Stimulated activated CD4-positive, alpha-beta T cell treated with anti-CD3 and anti-CD28 coated beads, Interleukin-12 subunit alpha, Interleukin-12 subunit beta, amount 100 ng/mL, for 24 hours (primary cell): ENCODE measurements around the gene FUT9.

Source experiments
- DNase-seq, 2 experiments: peaks; one replicate each; pipeline ENCODE4 v3.0.0-alpha.2; 2020; ENCODE audit warnings: low read depth in 2 of 2

Gene FUT9

DNA sequence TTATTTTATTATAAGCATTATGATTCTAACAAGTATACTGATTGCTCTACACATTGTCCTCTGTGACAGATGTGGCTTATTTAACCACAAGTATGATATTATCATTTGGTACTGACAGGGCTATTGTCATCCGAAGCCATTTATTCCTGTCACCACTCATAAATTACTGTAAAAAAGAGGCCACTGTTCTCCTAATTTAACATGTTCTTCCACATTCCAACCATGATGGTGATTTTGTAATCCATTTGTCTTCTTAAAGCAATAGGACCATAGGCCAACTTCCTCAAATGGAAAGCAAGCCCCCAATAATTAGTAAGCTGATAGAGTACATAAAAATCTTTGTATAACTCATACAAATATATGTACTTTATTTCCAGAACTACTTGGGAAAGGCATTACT lies 50.6 kb downstream of the FUT9 start:
- DNase-seq: no peak

GRCh38 chr6:96073555-96073954 lies 57.8 kb downstream of the FUT9 start:
- no peak for DNase-seq

DNA sequence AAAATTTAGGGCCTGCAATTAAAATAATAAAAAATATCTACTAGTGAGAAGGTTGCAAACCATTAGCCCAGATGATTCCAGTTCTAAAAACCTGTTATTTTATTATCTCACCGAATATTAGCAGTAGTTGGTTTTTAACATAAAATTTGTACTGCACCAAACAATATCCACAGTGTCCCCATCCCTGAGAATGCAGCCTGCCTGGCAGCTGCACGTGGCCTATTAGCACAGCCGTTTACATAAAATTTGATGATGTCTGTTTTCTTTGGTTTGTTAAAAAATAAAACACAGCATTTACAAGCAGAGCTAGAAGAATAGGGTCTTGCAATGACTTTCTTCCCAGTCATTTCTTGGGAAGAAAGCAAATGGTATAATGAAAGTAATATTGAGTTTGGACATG lies 58.2 kb downstream of the FUT9 start:
- no peak for DNase-seq

GRCh38 chr6:96075826-96076225 lies 60.1 kb downstream of the FUT9 start:
- DNase-seq: no peak

DNA sequence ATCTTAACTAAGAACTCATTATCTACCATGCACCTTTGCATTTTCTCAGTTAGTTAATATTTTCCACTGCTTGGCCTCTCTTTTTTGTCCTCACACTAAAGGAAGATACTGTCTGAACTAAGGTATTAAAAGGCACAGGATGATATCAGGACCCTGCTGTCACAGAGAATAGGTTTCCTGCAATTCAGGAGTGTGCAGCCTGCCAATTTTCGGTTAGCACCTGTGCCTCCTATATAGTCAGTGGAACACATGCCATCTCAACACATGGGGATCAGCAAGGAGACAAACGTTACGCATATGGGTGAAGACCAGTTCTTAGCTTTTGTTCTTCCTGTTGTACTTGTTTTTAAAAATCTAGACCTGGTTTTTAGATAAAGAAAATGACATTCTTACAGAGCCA lies 71.0 kb downstream of the FUT9 start:
- DNase-seq: no peak

- no peak for DNase-seq
These were observed 73.4 kb downstream of the FUT9 start for GRCh38 chr6:96089173-96089572.

DNA sequence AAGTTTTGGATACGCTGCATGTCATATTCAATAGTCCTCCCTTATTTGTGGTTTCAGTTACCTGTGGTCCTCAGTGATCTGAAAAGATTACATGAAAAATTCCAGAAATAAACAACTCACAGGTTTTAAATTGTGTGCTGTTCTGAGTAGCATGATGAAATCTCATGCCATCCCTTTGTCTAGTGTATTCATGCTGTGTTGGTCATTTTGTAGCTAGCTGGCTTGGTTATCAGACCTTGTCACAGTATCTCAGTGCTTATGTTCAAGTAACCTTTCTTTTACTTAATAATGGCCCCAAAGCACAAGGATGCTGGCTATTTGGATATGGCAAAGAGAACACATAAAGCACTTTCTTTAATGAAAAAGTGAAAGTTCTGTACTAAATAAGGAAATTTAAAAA lies 78.3 kb downstream of the FUT9 start:
- no peak for DNase-seq

DNA sequence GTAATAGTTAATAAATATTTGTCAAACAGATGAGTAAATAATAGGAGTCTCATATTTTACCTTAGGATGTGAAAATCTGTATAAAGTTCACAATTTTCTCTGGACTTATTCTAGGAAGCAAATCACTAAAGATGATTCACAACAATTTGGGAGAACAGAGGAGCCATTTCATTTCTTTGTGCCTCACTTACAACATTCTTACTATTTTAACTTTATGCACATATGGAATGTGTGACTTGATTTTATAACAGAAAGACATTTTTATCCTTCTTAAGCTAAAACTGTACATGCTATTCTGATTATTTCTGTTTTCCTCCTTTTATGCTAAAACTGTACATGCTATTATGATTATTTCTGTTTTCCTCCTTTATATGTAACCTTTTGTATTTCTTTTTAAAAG lies 83.3 kb downstream of the FUT9 start:
- no peak for DNase-seq

DNA sequence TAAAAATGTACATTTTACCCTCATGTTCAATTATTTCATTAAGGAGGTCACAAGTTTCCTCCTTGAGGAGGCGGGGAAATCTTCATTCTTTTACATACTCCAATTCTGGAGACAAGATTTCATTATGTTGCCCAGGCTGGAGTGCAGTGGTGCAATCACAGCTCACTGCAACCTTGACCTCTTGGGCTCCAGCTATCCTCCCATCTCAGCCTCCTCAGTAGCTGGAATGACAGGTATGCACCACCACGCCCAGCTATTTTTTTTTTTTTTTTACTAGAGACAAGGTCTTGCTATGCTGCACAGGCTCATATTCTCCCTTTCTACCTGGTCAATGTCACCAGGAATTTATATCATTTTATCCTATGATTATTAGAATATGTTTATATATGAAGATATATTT lies 85.8 kb downstream of the FUT9 start:
- DNase-seq: no peak

- no peak for DNase-seq
These were observed 89.1 kb downstream of the FUT9 start for GRCh38 chr6:96104910-96105309.

GRCh38 chr6:96110878-96111277 lies 95.1 kb downstream of the FUT9 start:
- DNase-seq: no peak

DNA sequence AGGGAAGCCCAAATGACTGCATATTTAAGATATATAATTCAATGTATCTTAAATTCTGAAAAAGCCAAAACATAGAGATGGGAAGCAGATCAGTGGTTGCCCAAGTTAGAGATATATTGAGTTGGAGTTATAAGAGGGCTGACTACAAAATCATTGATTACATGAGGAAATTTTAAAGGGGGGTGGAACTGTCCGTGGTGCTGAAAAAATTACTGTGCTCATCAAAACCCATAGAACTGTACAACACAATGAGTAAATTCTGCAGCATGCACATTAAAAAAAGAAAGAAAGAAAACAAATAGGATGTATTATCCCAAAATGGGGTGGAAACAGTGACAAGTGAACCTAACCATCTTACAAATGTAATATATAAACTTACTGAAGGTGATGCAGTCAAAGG lies 100.9 kb downstream of the FUT9 start:
- DNase-seq: no peak

DNA sequence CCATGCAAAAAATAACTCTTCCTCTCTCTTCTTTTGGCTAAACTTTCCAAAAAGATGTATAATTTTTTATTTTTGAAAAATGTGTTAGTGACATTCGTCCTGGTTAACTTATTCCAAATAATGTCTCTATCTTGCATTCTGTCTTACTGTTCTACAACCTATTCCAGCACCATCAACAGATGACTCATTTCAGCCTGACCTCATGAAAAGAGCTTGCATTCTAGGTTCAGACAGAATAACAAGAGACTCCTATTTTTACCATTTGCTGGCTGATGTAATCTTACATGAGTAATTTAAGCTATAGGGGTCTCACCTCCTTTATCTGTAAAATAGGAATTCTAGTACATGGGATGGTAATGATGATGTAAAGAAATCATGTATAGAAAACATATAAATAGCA lies 109.0 kb downstream of the FUT9 start:
- no peak for DNase-seq

GRCh38 chr6:96138406-96138805 lies 122.6 kb downstream of the FUT9 start:
- DNase-seq: no peak

DNA sequence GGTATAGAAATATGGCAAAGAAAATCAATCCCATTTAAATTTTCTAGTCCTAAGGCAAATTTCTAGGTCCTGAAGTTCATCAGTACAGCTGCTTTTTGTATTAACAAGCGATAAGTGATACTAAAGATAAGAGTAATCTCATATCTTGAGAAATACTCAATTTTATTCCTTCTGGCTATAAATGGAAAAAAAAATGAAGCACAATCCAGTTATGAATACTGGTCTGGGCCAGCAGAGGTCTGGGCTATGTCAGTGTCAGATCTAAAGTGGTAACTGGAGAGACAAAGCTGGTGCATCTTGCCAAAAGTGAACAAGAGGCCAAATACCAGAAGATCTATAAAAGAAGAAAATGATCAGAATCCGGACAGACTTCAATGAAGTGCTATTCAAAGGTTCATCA lies 126.4 kb downstream of the FUT9 start:
- no peak for DNase-seq

DNA sequence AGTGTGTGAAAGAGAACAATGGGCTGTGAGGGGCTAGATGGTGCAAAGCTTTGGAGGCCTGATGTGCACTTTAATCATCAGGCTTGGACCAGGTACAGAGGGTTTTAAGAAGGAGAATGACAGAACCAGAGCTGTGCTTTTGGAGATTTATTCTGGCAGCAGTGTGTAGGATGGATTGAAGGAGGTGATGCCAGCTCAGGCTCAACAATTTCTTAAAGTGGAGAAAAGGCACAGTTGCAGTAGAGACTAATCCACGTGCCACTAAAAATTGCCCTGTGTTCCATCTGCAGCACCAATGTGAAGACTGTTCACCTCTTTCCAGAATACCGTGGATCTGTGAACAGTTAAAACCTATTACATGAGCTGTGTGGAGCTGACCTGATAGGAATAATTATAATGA lies 134.7 kb downstream of the FUT9 start:
- DNase-seq: no peak

DNA sequence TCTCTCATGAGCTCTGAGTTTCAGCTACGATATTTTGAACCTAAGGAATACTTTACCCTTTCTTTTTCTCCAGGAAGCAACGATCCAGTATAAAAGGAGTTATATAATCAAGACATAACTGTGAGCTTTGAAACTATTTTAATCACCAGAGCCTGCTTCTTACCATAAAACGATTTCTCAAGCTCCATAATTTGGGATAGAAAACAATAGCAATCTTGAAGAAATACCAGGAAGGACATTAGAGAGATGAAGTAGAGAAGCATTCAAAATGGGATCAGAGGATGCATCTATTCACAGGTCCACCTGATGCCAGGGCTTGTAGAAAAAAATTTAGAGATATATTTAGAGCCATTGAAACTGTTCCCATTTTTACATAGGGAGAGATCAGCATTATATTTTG lies 135.9 kb downstream of the FUT9 start:
- DNase-seq: no peak

DNA sequence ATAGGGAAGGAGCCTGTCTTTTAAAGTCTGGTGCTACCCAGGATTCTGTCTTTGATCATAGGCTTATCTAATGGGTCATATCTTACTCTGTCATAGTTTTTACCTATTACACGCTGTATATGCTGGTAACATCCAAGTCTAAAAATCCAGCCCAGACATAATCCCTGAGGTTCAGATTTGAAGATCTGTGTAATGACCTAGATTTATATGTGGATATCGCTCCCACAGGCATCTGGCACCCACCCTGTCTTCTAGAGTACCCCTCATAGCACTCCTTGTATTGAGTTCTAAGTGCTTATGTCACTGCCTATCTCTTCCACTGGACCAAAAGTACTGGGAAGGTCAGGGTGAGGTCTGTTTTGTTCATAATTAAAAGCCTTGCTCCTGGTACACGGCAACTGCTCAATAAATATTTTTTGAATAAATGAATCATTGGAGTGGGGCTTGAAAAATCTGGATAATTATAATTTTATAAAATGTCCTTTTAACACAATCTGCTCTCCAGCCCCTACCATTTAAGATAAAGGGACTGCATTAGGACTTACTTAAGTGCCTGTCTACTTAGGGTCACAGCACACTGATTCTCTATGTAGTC lies 136.4 kb downstream of the FUT9 start:
- no peak for DNase-seq

- DNase-seq: no peak
These were observed 138.0 kb downstream of the FUT9 start for GRCh38 chr6:96153775-96154174.

- DNase-seq: no peak
These were observed 140.7 kb downstream of the FUT9 start for GRCh38 chr6:96156425-96156824.

- DNase-seq: no peak
These were observed 141.3 kb downstream of the FUT9 start for GRCh38 chr6:96157018-96157565.

- DNase-seq: no peak
These were observed 146.9 kb downstream of the FUT9 start for GRCh38 chr6:96162711-96163120.

DNA sequence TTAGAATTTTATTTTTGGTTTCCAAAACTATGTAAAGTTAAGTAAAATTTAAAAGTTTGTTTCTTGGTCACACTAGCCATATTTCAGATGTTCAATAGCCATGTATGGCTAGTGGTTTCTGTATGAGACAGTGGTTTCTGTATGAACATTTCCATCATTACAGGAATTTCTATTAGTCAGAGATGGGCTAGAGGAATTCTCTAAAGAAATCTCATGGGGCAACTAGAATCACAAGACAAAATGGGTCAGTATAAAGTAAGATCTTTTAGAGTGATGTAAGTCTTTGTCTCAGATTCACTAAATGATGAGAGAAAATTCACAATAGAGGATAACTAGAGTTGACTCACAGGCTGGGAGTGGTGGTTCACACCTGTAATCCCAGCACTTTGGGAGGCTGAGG lies 149.0 kb downstream of the FUT9 start:
- DNase-seq: no peak

- no peak for DNase-seq
These were observed 155.3 kb downstream of the FUT9 start for GRCh38 chr6:96171112-96171511.
